Right lung (tissue), 10 donors: ENCODE data around the gene NR3C2. TPM values are rescaled to one million over a fixed set of nuclear protein-coding genes. Genes with fewer than 3 reads are reported as not detected.

ENCODE experiments used
- DNase-seq, 2 donors: peaks; one replicate each; pipeline ENCODE4 v3.0.0-alpha.2; 2013
- long read RNA-seq, 8 donors: transcript quantifications; one replicate each; lab custom pipeline, GENCODE V29; 2026
- polyA plus RNA-seq, 5 donors: library from polyadenylated mRNA; unstranded; fragments of 120-200 nt; gene quantifications; one replicate each; pipeline versions ENCODE4 v1.2.1 to v1.2.3, GENCODE V29; 2013; ENCODE audit warnings: inconsistent platforms in 1 of 5, low replicate concordance in 1 of 5; ENCODE audit not compliant: insufficient read length in 5 of 5, insufficient read depth in 1 of 5

Gene NR3C2
- polyA plus RNA-seq, result 10 to 100 TPM; 10.7 to 21.4 (median 18.0) TPM
- long read RNA-seq, donor 1, result 0 reads
- long read RNA-seq, donor 2, full-length matches to known transcripts, result 1 of 1 reads
- long read RNA-seq, donor 2, partial matches to known transcripts, result 0 of 1 reads
- long read RNA-seq, donor 2, other reads (novel, unspliced or antisense), result 0 of 1 reads
- long read RNA-seq, donor 3, full-length matches to known transcripts, result 1 of 1 reads
- long read RNA-seq, donor 3, partial matches to known transcripts, result 0 of 1 reads
- long read RNA-seq, donor 3, other reads (novel, unspliced or antisense), result 0 of 1 reads
- long read RNA-seq, donor 4, full-length matches to known transcripts, result 2 of 2 reads
- long read RNA-seq, donor 4, partial matches to known transcripts, result 0 of 2 reads
- long read RNA-seq, donor 4, other reads (novel, unspliced or antisense), result 0 of 2 reads
- long read RNA-seq, donor 5, partial matches to known transcripts, result 7 of 7 reads
- long read RNA-seq, donor 5, other reads (novel, unspliced or antisense), result 0 of 7 reads
- long read RNA-seq, donor 6, full-length matches to known transcripts, result 2 of 2 reads
- long read RNA-seq, donor 6, partial matches to known transcripts, result 0 of 2 reads
- long read RNA-seq, donor 6, other reads (novel, unspliced or antisense), result 0 of 2 reads
- long read RNA-seq, donor 7, full-length matches to known transcripts, result 1 of 1 reads
- long read RNA-seq, donor 7, partial matches to known transcripts, result 0 of 1 reads
- long read RNA-seq, donor 7, other reads (novel, unspliced or antisense), result 0 of 1 reads
- long read RNA-seq, donor 8, result 0 reads

GRCh38 chr4:148441986-148442831 is at the start of gene NR3C2:
Gene NR3C2, minus strand, starts transcription at chr4:148442414.
- DNase-seq, result peak; percentile 97

GRCh38 chr4:148487181-148487580 is 45.0 kb upstream of the NR3C2 start:
- DNase-seq, result no peak

- no peak for DNase-seq
Measured at GRCh38 chr4:148481636-148482035, 39.4 kb upstream of the NR3C2 start.

- DNase-seq, result no peak
Measured at GRCh38 chr4:148477276-148477675, 35.1 kb upstream of the NR3C2 start.

GRCh38 chr4:148469938-148470337 is 27.7 kb upstream of the NR3C2 start:
- no peak for DNase-seq

GRCh38 chr4:148454835-148455234 is 12.6 kb upstream of the NR3C2 start:
- DNase-seq, result no peak

- DNase-seq, result no peak
Measured at GRCh38 chr4:148453833-148454232, 11.6 kb upstream of the NR3C2 start.

- no peak for DNase-seq
Measured at GRCh38 chr4:148452970-148453369, 10.8 kb upstream of the NR3C2 start.

- no peak for DNase-seq
Measured at GRCh38 chr4:148449921-148450320, 7.7 kb upstream of the NR3C2 start.

- DNase-seq, result no peak
Measured at GRCh38 chr4:148448141-148448540, 5.9 kb upstream of the NR3C2 start.

- peak in 1 of 2 donors; percentile 23 for DNase-seq
Measured at GRCh38 chr4:148447681-148448080, 5.5 kb upstream of the NR3C2 start.

- DNase-seq, result peak; percentile 9 to 31
Measured at GRCh38 chr4:148445860-148446330, 3.7 kb upstream of the NR3C2 start.

GRCh38 chr4:148445071-148445859 is 3.1 kb upstream of the NR3C2 start:
- DNase-seq, result peak; percentile 39 to 55

- DNase-seq, result peak; percentile 15 to 27
Measured at GRCh38 chr4:148444296-148445070, 2.3 kb upstream of the NR3C2 start.

- peak; percentile 17 to 24 for DNase-seq
Measured at GRCh38 chr4:148443512-148444295, 1.5 kb upstream of the NR3C2 start.

- no peak for DNase-seq
Measured at GRCh38 chr4:148442832-148443511, 758 bp upstream of the NR3C2 start.

GRCh38 chr4:148441624-148441985 is 609 bp downstream of the NR3C2 start:
- no peak for DNase-seq

- DNase-seq, result no peak
Measured at GRCh38 chr4:148438047-148438446, 4.2 kb downstream of the NR3C2 start.

GRCh38 chr4:148437439-148437838 is 4.8 kb downstream of the NR3C2 start:
- no peak for DNase-seq
